ENCODE measurements around the gene GVQW3. TPM values are rescaled to one million over a fixed set of nuclear protein-coding genes. Genes with fewer than 3 reads are reported as not detected.
A peak's percentile ranks its signal among the peaks of the same experiment; 100 is the strongest.

The GVQW3 gene
- total and polyA plus RNA-seq, 2 of the 13 experiments (the other 11 are each of a cell fraction or from before 2014, with no cell fraction given) = 5.0 to 5.6 TPM

GRCh38 chr11:76444384-76445120 lies 63.4 kb downstream of the GVQW3 start, which contains the start of gene EMSY (continued):
- TF ChIP-seq FOXM1 (CRISPR knock-in tag; IDR thresholded peaks at IDR 0.05) (no peak), KAT8 (CRISPR knock-in tag; IDR thresholded peaks at IDR 0.05) (peak; percentile 87), ZNF501 (CRISPR knock-in tag; IDR thresholded peaks at IDR 0.05) (peak; percentile 89; the same call in 1 of the 2 replicates), TRIM24 (CRISPR knock-in tag; IDR thresholded peaks at IDR 0.05) (no peak), MZF1 (CRISPR knock-in tag; IDR thresholded peaks at IDR 0.05; ENCODE audit: borderline replicate concordance) (no peak), AKNA (CRISPR knock-in tag; IDR thresholded peaks at IDR 0.05; ENCODE audit: borderline replicate concordance) (0 out of 2 replicates have a peak, but pooled peaks have one; percentile 4), ETV6 (CRISPR knock-in tag; conservative IDR thresholded peaks at IDR 0.05) (0 out of 2 replicates have a peak, but pooled peaks have one; percentile 30), ATF5 (CRISPR knock-in tag; IDR thresholded peaks at IDR 0.05; ENCODE audit: low read depth) (no peak), FOXC1 (CRISPR knock-in tag; IDR thresholded peaks at IDR 0.05; ENCODE audit: borderline replicate concordance) (peak; percentile 83; the same call in 1 of the 2 replicates), STAT5B (CRISPR knock-in tag; IDR thresholded peaks at IDR 0.05) (peak; percentile 33; the same call in 1 of the 2 replicates), PATZ1 (CRISPR knock-in tag; IDR thresholded peaks at IDR 0.05) (peak; percentile 15; the same call in 1 of the 2 replicates), KDM4B (CRISPR knock-in tag; IDR thresholded peaks at IDR 0.05) (no peak), ZNF30 (CRISPR knock-in tag; IDR thresholded peaks at IDR 0.05) (no peak), SKIL (CRISPR knock-in tag; IDR thresholded peaks at IDR 0.05; ENCODE audit: borderline replicate concordance) (no peak), AHR (CRISPR knock-in tag; IDR thresholded peaks at IDR 0.05) (no peak; the same call in 1 of the 2 replicates), SRSF9 (IDR thresholded peaks at IDR 0.05; ENCODE audit: borderline replicate concordance, insufficient read depth, low read depth, low read length, poor library complexity, severe bottlenecking) (no peak), NFKBIZ (CRISPR knock-in tag; IDR thresholded peaks at IDR 0.05) (peak; percentile 80; the same call in 1 of the 2 replicates), ZNF724P (CRISPR knock-in tag; IDR thresholded peaks at IDR 0.05; ENCODE audit: borderline replicate concordance) (0 out of 2 replicates have a peak, but pooled peaks have one; percentile 17), ZNF839 (CRISPR knock-in tag; IDR thresholded peaks at IDR 0.05; ENCODE audit: borderline replicate concordance) (no peak)
